LNCAP (cell line): ENCODE results near the gene CACNA1B.

Source experiments
- CTCF ChIP-seq: fragments of 450-650 bp; IDR thresholded peaks from 2 replicates; pipeline ENCODE4 v1.5.1; 2017; ENCODE audit warnings: mild to moderate bottlenecking

The CACNA1B gene

GRCh38 chr9:137833721-137834613 lies 43.6 kb upstream of the CACNA1B start:
- TF ChIP-seq CTCF: no peak

DNA sequence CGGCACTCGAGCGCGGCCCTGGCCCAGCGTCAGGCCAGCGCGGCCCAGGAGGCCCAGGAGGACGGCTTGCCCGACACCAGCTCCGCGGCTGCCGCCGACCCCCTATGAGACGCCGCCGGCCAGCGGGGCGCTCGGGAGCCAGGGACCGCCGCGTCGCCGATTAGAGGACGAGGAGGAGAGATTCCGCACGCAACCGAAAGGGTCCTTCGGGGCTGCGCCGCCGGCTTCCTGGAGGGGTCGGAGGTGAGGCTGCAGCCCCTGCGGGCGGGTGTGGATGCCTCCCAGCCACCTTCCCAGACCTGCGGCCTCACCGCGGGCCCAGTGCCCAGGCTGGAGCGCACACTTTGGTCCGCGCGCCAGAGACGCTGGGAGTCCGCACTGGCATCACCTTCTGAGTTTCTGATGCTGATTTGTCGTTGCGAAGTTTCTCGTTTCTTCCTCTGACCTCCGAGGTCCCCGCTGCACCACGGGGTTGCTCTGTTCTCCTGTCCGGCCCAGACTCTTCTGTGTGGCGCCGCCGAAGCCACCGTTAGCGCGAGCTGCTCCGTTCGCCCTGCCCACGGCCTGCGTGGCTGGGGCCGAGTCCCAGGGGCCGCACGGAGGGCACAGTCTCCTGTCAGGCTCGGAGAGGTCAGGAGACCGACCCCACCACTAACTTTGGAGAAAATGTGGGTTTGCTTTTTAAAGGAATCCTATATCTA lies 42.6 kb upstream of the CACNA1B start:
- no peak for TF ChIP-seq CTCF

DNA sequence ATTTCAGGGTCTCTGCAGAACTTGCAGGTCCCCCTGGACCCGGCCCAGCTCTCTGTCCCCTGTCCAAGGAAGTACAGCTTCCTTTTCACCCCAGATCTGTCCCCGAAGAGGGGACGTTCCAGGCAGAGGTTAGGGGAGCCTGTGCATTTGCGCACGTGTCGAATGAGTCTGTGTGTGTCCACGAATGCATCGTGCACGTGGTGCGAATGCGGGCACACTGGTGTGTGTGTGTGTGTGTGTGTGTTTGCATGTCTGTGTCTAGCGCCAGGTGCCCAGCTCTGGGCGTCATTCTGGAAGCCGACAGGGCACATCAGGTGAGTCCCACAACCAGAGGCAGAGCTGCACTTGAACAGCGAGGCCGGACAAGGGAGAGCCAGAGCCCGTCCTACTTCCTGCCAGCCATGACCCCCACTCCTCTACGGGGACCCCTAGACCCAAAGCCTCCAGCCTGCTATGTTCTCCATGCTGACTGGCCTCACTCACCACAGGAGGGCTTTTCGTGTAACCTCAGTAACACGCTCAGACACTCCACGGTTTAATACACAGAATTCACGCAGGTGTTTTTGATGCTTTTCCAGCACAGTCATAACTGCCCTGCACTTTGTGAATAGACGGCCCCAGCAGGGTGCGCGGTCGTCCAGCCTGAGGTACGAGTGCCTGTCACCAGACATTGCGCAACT lies 41.3 kb upstream of the CACNA1B start:
- no peak for TF ChIP-seq CTCF

DNA sequence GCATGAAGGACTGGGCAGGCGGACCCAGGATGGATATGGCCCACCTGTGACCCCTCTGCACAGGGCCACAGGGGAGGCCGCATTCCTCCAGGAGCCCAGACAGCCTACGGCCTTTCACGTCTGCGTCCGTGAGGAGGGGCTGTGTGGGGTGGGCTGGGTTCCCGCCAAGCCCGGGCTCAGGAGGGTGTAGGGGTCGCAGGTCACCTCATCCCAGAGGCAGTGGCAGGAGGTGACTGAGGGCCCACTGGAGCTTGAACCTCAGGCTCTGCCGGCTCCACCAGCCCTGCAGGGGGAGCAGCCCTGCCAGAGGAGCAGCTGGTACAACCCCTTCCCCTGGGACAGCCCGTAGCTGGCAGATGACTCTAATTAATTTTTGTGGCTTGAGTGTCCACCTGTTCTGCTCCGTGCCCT lies 40.7 kb upstream of the CACNA1B start:
- TF ChIP-seq CTCF: no peak

- no peak for TF ChIP-seq CTCF
Observed at GRCh38 chr9:137837345-137838278, 40.0 kb upstream of the CACNA1B start.

DNA sequence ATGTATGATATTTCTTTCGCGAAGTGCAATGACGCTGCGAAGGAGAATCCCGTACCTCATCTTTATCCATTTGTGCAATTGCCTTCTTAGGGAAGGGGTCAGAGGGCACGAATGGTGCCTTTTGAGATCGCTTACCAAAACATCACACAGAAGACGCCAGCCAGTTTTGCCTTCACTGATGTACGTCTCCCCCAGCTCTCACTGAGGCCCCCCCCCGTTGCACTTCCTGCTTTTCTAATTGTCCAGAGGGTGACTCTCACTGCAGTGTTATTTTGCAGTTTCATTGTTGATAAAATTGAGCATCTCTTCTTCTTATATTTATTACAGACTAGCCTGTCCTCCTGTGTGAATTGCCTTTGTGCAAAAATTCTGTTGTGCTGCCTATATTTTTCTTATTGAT lies 39.0 kb upstream of the CACNA1B start:
- TF ChIP-seq CTCF: no peak

- no peak for TF ChIP-seq CTCF
Observed at GRCh38 chr9:137843355-137843754, 34.2 kb upstream of the CACNA1B start.
